ENCODE measurements around the gene CSAG1. TPM values are rescaled to one million over a fixed set of nuclear protein-coding genes. Genes with fewer than 3 reads are reported as not detected.
"Not testable (repeated sequence)": the region's sequence is repeated elsewhere in the genome, so short reads cannot be mapped to it uniquely, and the experiment has no call there.

CSAG1 gene
- total and polyA plus RNA-seq, 2 of the 13 experiments (the other 11 are each of a cell fraction or from before 2014, with no cell fraction given): not detected

DNA sequence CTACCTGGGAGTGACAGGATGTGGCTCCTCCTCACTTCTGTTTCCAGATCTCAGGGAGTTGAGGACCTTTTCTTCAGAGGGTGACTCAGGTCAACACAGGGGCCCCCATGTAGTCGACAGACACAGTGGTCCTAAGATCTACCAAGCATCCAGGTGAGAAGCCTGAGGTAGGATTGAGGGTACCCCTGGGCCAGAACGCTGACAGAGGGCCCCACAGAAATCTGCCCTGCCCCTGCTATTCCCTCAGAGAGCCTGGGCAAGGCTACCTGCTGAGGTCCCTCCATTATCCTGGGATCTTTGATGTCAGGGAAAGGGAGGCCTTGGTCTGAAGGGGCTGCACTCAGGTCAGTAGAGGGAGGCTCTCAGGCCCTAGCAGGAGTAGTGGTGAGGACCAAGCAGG is 1.6 kb upstream of the CSAG1 start:
- Histone ChIP-seq H3K9me3 (ENCODE audit: low read length) (no peaks in the 10 kb centered on the region), H3K4me3 (replicated peaks in 1 of 3; ENCODE audit: insufficient read depth in 1 of 3, low read depth in 2 of 3, low read length in 3 of 3) (no peak overlapping the region), H3K79me2 (ENCODE audit: insufficient read depth, low read length) (no peaks in the 10 kb centered on the region), H3K27ac (ENCODE audit: extremely low read length, insufficient read depth, low read length) (no peak overlapping the region), H3K4me2 (ENCODE audit: low read depth, low read length) (no peak overlapping the region), H3K4me1 (ENCODE audit: insufficient read depth, low read length) (no peaks in the 10 kb centered on the region), H3K36me3 (replicated peaks in 1 of 2; ENCODE audit: control insufficient read depth in 1 of 2, insufficient read depth in 2 of 2, low read length in 2 of 2) (no peaks in the 10 kb centered on the region), H2AFZ (ENCODE audit: low read length) (no peak overlapping the region), H4K20me1 (ENCODE audit: insufficient read depth, low read length) (no peaks in the 10 kb centered on the region), H3K9ac (ENCODE audit: insufficient read depth, low read depth, low read length) (no peak overlapping the region), H3K27me3 (ENCODE audit: control insufficient read depth in 1 of 2, insufficient read depth in 2 of 2, low read length in 2 of 2) (no peaks in the 10 kb centered on the region)
- no peak for DNase-seq (ENCODE audit: low spot score)
- in situ Hi-C loops (cut with HindIII; ENCODE audit: extremely low pct_ligation_motif_present, low pct_unique_long_range_greater_than_20kb): no loop called here
- CTCF ChIA-PET (ENCODE audit: low intra/inter-chr PET ratio, low total read pairs): no interaction called here
- no peak for TF ChIP-seq SRY (CRISPR knock-in tag; IDR thresholded peaks at IDR 0.05)
- no peak for TF ChIP-seq FOXM1 (CRISPR knock-in tag; IDR thresholded peaks at IDR 0.05)
- TF ChIP-seq, protein P1, sequence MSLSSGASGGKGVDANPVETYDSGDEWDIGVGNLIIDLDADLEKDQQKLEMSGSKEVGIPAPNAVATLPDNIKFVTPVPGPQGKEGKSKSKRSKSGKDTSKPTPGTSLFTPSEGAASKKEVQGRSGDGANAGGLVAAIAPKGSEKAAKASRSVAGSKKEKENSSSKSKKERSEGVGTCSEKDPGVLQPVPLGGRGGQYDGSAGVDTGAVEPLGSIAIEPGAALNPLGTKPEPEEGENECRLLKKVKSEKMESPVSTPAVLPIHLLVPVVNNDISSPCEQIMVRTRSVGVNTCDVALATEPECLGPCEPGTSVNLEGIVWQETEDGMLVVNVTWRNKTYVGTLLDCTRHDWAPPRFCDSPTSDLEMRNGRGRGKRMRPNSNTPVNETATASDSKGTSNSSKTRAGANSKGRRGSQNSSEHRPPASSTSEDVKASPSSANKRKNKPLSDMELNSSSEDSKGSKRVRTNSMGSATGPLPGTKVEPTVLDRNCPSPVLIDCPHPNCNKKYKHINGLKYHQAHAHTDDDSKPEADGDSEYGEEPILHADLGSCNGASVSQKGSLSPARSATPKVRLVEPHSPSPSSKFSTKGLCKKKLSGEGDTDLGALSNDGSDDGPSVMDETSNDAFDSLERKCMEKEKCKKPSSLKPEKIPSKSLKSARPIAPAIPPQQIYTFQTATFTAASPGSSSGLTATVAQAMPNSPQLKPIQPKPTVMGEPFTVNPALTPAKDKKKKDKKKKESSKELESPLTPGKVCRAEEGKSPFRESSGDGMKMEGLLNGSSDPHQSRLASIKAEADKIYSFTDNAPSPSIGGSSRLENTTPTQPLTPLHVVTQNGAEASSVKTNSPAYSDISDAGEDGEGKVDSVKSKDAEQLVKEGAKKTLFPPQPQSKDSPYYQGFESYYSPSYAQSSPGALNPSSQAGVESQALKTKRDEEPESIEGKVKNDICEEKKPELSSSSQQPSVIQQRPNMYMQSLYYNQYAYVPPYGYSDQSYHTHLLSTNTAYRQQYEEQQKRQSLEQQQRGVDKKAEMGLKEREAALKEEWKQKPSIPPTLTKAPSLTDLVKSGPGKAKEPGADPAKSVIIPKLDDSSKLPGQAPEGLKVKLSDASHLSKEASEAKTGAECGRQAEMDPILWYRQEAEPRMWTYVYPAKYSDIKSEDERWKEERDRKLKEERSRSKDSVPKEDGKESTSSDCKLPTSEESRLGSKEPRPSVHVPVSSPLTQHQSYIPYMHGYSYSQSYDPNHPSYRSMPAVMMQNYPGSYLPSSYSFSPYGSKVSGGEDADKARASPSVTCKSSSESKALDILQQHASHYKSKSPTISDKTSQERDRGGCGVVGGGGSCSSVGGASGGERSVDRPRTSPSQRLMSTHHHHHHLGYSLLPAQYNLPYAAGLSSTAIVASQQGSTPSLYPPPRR (CRISPR knock-in tag; IDR thresholded peaks at IDR 0.05; ENCODE audit: borderline replicate concordance): no peak
- no peak for TF ChIP-seq CC2D1A (CRISPR knock-in tag; IDR thresholded peaks at IDR 0.05)
- TF ChIP-seq TOPORS (CRISPR knock-in tag; IDR thresholded peaks at IDR 0.05): no peak
- no peak for TF ChIP-seq ZNF331 (CRISPR knock-in tag; IDR thresholded peaks at IDR 0.05)
- TF ChIP-seq ZNF224 (CRISPR knock-in tag; IDR thresholded peaks at IDR 0.05): no peak
- no peak for TF ChIP-seq TRIM24 (CRISPR knock-in tag; IDR thresholded peaks at IDR 0.05)
- TF ChIP-seq NR2C2 (CRISPR knock-in tag; IDR thresholded peaks at IDR 0.05; ENCODE audit: borderline replicate concordance): no peak
- TF ChIP-seq RFXANK (CRISPR knock-in tag; IDR thresholded peaks at IDR 0.05): no peak
- TF ChIP-seq HOXA9 (CRISPR knock-in tag; IDR thresholded peaks at IDR 0.05; ENCODE audit: borderline replicate concordance): no peak
- TF ChIP-seq, protein P2, sequence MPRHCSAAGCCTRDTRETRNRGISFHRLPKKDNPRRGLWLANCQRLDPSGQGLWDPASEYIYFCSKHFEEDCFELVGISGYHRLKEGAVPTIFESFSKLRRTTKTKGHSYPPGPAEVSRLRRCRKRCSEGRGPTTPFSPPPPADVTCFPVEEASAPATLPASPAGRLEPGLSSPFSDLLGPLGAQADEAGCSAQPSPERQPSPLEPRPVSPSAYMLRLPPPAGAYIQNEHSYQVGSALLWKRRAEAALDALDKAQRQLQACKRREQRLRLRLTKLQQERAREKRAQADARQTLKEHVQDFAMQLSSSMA (CRISPR knock-in tag; IDR thresholded peaks at IDR 0.05): no peak
- TF ChIP-seq ZNF567 (CRISPR knock-in tag; IDR thresholded peaks at IDR 0.05; ENCODE audit: borderline replicate concordance): no peak
- WGBS (ENCODE audit: low lambda C conversion rate): no CpG with 5 or more reads among the region's 2 CpGs
- no peak for FAIRE-seq
- no TSS peak for BruUV-seq (replicated peaks)
- POLR2A ChIA-PET: no interaction called here
- intact Hi-C loops (cut with micrococcal nuclease; ENCODE audit: unreplicated experiment): no loop called here
- no peak for ATAC-seq

DNA sequence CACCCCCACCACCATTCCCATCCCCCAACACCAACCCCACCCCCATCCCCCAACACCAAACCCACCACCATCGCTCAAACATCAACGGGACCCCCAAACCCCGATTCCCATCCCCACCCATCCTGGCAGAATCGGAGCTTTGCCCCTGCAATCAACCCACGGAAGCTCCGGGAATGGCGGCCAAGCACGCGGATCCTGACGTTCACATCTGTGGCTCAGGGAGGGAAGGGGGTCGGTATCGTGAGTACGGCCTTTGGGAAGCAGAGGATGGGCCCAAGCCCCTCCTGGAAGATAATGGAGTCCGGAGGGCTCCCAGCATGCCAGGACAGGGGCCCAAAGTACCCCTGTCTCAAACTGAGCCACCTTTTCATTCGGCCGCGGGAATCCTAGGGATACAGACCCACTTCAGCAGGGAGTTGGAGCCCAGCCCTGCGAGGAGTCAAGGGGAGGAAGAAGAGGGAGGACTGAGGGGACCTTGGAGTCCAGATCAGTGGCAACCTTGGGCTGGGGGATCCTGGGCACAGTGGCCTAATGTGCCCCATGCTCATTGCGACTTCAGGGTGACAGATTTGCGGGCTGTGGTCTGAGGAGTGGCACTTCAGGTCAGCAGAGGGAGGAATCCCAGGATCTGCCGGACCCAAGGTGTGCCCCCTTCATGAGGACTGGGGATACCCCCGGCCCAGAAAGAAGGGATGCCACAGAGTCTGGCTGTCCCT is 780 bp upstream of the CSAG1 start:
- BruUV-seq (replicated peaks); in situ Hi-C loops (cut with HindIII; ENCODE audit: extremely low pct_ligation_motif_present, low pct_unique_long_range_greater_than_20kb): not testable (repeated sequence)
- WGBS (ENCODE audit: low lambda C conversion rate): no CpG with 5 or more reads among the region's 22 CpGs

More for the DNA sequence above, 780 bp upstream of the CSAG1 start:
- H2AFZ ChIP-seq (ENCODE audit: low read length); H3K9ac ChIP-seq (ENCODE audit: insufficient read depth, low read depth, low read length); H4K20me1 ChIP-seq (ENCODE audit: insufficient read depth, low read length); POLR2A ChIA-PET; H3K9me3 ChIP-seq (ENCODE audit: low read length); ATAC-seq; DNase-seq (ENCODE audit: low spot score); H3K4me3 ChIP-seq (replicated peaks in 1 of 3; ENCODE audit: insufficient read depth in 1 of 3, low read depth in 2 of 3, low read length in 3 of 3); H3K4me1 ChIP-seq (ENCODE audit: insufficient read depth, low read length); FAIRE-seq; CTCF ChIA-PET (ENCODE audit: low intra/inter-chr PET ratio, low total read pairs); H3K36me3 ChIP-seq (replicated peaks in 1 of 2; ENCODE audit: control insufficient read depth in 1 of 2, insufficient read depth in 2 of 2, low read length in 2 of 2); H3K79me2 ChIP-seq (ENCODE audit: insufficient read depth, low read length); H3K4me2 ChIP-seq (ENCODE audit: low read depth, low read length); H3K27me3 ChIP-seq (ENCODE audit: control insufficient read depth in 1 of 2, insufficient read depth in 2 of 2, low read length in 2 of 2); intact Hi-C loops (cut with micrococcal nuclease; ENCODE audit: unreplicated experiment); H3K27ac ChIP-seq (ENCODE audit: extremely low read length, insufficient read depth, low read length): not testable (repeated sequence)

Measured in HepG2 (cell line).